Measurements from ENCODE around the gene PLK3. TPM values are rescaled to one million over a fixed set of nuclear protein-coding genes. Genes with fewer than 3 reads are reported as not detected.

The PLK3 gene
- total RNA-seq, 1 experiment from 2014 or later, result 56.1 TPM

DNA sequence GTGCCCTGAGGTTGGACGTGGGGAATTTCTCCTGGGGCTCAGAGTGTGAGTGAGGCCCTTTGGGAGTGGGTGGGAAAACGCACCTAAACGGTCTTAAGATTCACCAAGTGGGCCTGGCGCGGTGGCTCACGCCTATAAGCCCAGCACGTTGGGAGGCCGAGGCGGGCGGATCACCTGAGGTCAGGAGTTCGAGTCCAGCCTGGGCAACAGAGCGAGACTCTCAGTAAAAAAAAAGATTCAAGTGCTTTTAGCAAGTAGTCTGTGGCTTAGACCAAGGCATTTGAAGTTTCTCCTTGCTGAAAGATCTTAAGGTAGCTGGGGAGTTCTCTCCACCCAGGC lies 23.5 kb upstream of the PLK3 start (continued):
- TF ChIP-seq, protein P1, sequence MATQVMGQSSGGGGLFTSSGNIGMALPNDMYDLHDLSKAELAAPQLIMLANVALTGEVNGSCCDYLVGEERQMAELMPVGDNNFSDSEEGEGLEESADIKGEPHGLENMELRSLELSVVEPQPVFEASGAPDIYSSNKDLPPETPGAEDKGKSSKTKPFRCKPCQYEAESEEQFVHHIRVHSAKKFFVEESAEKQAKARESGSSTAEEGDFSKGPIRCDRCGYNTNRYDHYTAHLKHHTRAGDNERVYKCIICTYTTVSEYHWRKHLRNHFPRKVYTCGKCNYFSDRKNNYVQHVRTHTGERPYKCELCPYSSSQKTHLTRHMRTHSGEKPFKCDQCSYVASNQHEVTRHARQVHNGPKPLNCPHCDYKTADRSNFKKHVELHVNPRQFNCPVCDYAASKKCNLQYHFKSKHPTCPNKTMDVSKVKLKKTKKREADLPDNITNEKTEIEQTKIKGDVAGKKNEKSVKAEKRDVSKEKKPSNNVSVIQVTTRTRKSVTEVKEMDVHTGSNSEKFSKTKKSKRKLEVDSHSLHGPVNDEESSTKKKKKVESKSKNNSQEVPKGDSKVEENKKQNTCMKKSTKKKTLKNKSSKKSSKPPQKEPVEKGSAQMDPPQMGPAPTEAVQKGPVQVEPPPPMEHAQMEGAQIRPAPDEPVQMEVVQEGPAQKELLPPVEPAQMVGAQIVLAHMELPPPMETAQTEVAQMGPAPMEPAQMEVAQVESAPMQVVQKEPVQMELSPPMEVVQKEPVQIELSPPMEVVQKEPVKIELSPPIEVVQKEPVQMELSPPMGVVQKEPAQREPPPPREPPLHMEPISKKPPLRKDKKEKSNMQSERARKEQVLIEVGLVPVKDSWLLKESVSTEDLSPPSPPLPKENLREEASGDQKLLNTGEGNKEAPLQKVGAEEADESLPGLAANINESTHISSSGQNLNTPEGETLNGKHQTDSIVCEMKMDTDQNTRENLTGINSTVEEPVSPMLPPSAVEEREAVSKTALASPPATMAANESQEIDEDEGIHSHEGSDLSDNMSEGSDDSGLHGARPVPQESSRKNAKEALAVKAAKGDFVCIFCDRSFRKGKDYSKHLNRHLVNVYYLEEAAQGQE (IDR thresholded peaks at IDR 0.05; ENCODE audit: low read depth), result no peak
- TF ChIP-seq SRF (IDR thresholded peaks at IDR 0.05; ENCODE audit: low read depth), result no peak
- no peak for TF ChIP-seq YY1 (IDR thresholded peaks at IDR 0.05; ENCODE audit: extremely low read depth, insufficient replicate concordance, low read depth, low read length)
- TF ChIP-seq POLR2A (IDR thresholded peaks at IDR 0.05; ENCODE audit: borderline replicate concordance, extremely low read depth, insufficient read depth, insufficient read length), result no peak
- no peak for TF ChIP-seq ZFX (IDR thresholded peaks at IDR 0.05)
- TF ChIP-seq, protein P2, sequence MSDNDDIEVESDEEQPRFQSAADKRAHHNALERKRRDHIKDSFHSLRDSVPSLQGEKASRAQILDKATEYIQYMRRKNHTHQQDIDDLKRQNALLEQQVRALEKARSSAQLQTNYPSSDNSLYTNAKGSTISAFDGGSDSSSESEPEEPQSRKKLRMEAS (IDR thresholded peaks at IDR 0.05), result no peak
- no peak for TF ChIP-seq SIN3A (IDR thresholded peaks at IDR 0.05; ENCODE audit: low read depth)
- no peak for TF ChIP-seq POLR2AphosphoS5 (IDR thresholded peaks at IDR 0.05; ENCODE audit: low read depth, low read length)

DNA sequence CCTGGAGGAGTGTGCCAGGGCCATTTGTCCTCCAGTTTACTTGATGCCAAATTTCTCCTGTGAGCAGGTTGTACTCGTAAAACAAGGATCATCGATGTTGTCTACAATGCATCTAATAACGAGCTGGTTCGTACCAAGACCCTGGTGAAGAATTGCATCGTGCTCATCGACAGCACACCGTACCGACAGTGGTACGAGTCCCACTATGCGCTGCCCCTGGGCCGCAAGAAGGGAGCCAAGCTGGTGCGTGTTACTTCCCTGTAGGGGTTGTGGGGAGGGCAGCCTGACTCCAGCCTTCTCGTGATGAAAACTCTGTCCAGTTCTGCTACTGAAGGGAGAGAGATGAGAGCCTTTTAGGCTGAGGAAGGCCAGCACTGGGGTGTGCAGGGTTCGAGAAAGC lies 22.6 kb upstream of the PLK3 start:
- CTCF ChIA-PET, result no interaction called here
- Histone ChIP-seq H3K79me2 (ENCODE audit: insufficient read depth, low read length) (peaks cover 43% of the 10 kb centered on the region), H3K27ac (ENCODE audit: low read depth, low read length) (peak overlapping the region; percentile 86), H3K4me2 (ENCODE audit: low read length) (peak overlapping the region; percentile 99), H2AFZ (ENCODE audit: low read depth, low read length, poor library complexity, severe bottlenecking) (no peak overlapping the region), H3K36me3 (ENCODE audit: control insufficient read depth in 1 of 2, insufficient read depth in 2 of 2, low read length in 2 of 2) (peaks cover 28 to 49% of the 10 kb centered on the region in 2 experiments), H3K27me3 (ENCODE audit: insufficient read depth, low read length) (no peaks in the 10 kb centered on the region), H3K9me3 (ENCODE audit: control insufficient read depth in 1 of 2, insufficient read depth in 1 of 2, low read depth in 1 of 2, low read length in 2 of 2) (no peaks in the 10 kb centered on the region), H3K4me1 (ENCODE audit: control insufficient read depth in 1 of 2, insufficient read depth in 2 of 2, low read length in 2 of 2) (peaks cover 10 to 24% of the 10 kb centered on the region in 2 experiments), H3K4me3 (replicated peaks in 1 of 2; ENCODE audit: low read depth in 1 of 2, low read length in 2 of 2) (peak overlapping the region; percentile 92 to 99), H3K9me2 (ENCODE audit: insufficient read depth) (no peaks in the 10 kb centered on the region), H3K9ac (ENCODE audit: low read length) (peak overlapping the region; percentile 100), H4K20me1 (ENCODE audit: insufficient read depth) (peaks cover 18% of the 10 kb centered on the region; the same call in 1 of the 2 replicates)
- ATAC-seq (no peak), DNase-seq (ENCODE audit: low read depth, low spot score) (no peak)
- no TSS peak for BruUV-seq (replicated peaks)
- TF ChIP-seq POLR2A (IDR thresholded peaks at IDR 0.05; ENCODE audit: borderline replicate concordance, extremely low read depth, insufficient read depth, insufficient read length) (no peak), POLR2AphosphoS5 (IDR thresholded peaks at IDR 0.05; ENCODE audit: low read depth, low read length) (no peak), EZH2 (IDR thresholded peaks at IDR 0.05) (no peak)
- TF ChIP-seq, protein P3, sequence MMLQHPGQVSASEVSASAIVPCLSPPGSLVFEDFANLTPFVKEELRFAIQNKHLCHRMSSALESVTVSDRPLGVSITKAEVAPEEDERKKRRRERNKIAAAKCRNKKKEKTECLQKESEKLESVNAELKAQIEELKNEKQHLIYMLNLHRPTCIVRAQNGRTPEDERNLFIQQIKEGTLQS (IDR thresholded peaks at IDR 0.05), result no peak
- intact Hi-C loops (cut with micrococcal nuclease), result no loop called here
- POLR2A ChIA-PET, result interaction anchor here (1.0 kb wide), 1 partner anchor 11 kb away, joined by 4 read pairs; no protein-coding TSS in a partner anchor
- RAD21 ChIA-PET (ENCODE audit: low non-redundant PET in 1 of 2, low total read pairs in 2 of 2, uncharacterized antibody in 2 of 2, unreplicated experiment in 2 of 2), result no interaction called here
